Activated CD4-positive, alpha-beta T cell treated with anti-CD3 and anti-CD28 coated beads for 1 hour (primary cell): ENCODE measurements around the gene SLC46A1.
A peak's percentile ranks its signal among the peaks of the same experiment; 100 is the strongest.
"Not testable (repeated sequence)": the region's sequence is repeated elsewhere in the genome, so short reads cannot be mapped to it uniquely, and the experiment has no call there.

ENCODE experiments used
- DNase-seq: peaks from one replicate; pipeline ENCODE4 v3.0.0-alpha.2; 2020

SLC46A1 gene

GRCh38 chr17:28405632-28406472, at the start of gene SLC46A1:
SLC46A1 (minus strand) TSS chr17:28406212; CDS start chr17:28406114, 98 bp downstream.
- no peak for DNase-seq

GRCh38 chr17:28449859-28450258, 43.8 kb upstream of the SLC46A1 start:
- DNase-seq = no peak

GRCh38 chr17:28447396-28447760, 41.4 kb upstream of the SLC46A1 start:
- no peak for DNase-seq

GRCh38 chr17:28446716-28447395, 40.8 kb upstream of the SLC46A1 start:
- no peak for DNase-seq

GRCh38 chr17:28443901-28444638, 38.1 kb upstream of the SLC46A1 start:
- no peak for DNase-seq

- DNase-seq = not testable (repeated sequence)
Measured at GRCh38 chr17:28434326-28434725, 28.3 kb upstream of the SLC46A1 start.

GRCh38 chr17:28433721-28434120, 27.7 kb upstream of the SLC46A1 start:
- DNase-seq = no peak

GRCh38 chr17:28427982-28428381, 22.0 kb upstream of the SLC46A1 start:
- DNase-seq = not testable (repeated sequence)

GRCh38 chr17:28427371-28427770, 21.4 kb upstream of the SLC46A1 start:
- no peak for DNase-seq

- no peak for DNase-seq
Measured at GRCh38 chr17:28426081-28426519, 20.1 kb upstream of the SLC46A1 start.

- DNase-seq = no peak
Measured at GRCh38 chr17:28425206-28425605, 19.2 kb upstream of the SLC46A1 start.

GRCh38 chr17:28421787-28422305, 15.8 kb upstream of the SLC46A1 start:
- DNase-seq = no peak

- peak; percentile 25 for DNase-seq
Measured at GRCh38 chr17:28416703-28417311, 10.8 kb upstream of the SLC46A1 start.

- no peak for DNase-seq
Measured at GRCh38 chr17:28415886-28416285, 9.9 kb upstream of the SLC46A1 start.

GRCh38 chr17:28413804-28414203, 7.8 kb upstream of the SLC46A1 start:
- no peak for DNase-seq

GRCh38 chr17:28412099-28412498, 6.1 kb upstream of the SLC46A1 start:
- DNase-seq = no peak

GRCh38 chr17:28407974-28408306, 1.9 kb upstream of the SLC46A1 start:
- DNase-seq = no peak

- DNase-seq = no peak
Measured at GRCh38 chr17:28407130-28407973, 1.3 kb upstream of the SLC46A1 start.

GRCh38 chr17:28406473-28406814, 432 bp upstream of the SLC46A1 start:
- no peak for DNase-seq

- DNase-seq = no peak
Measured at GRCh38 chr17:28404812-28405570, 1.0 kb downstream of the SLC46A1 start.

- no peak for DNase-seq
Measured at GRCh38 chr17:28404461-28404811, 1.6 kb downstream of the SLC46A1 start.
